ENCODE results near the gene ZC2HC1B. TPM values are rescaled to one million over a fixed set of nuclear protein-coding genes. Genes with fewer than 3 reads are reported as not detected.

The ZC2HC1B gene, protein sequence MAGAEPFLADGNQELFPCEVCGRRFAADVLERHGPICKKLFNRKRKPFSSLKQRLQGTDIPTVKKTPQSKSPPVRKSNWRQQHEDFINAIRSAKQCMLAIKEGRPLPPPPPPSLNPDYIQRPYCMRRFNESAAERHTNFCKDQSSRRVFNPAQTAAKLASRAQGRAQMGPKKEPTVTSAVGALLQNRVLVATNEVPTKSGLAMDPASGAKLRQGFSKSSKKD
- not detected for polyA plus RNA-seq (2012; ENCODE audit: insufficient read depth, insufficient read length, low read depth)

DNA sequence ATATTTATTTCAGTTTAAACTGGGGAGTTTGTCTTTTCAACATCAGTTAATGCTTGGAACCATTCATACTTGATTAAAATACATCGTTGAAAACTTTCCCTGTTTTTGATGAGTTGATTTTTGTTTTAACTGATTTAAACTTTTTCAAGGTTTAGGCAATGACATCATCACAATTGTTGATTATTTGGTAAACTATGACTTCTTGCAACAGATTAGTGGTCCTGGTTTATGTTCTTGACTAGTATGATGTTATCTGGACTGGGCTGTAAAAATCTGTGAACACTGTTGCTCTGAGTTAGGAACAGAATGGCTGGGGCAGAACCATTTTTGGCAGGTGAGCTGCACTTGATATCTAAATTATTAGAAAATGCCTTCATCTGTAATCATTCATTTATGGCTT, at the start of gene ZC2HC1B:
TSS of gene ZC2HC1B (plus strand) at position 241 of the 400 bp plus-strand sequence. CDS start at position 307, 66 bp downstream.
- H3K36me3 ChIP-seq = peaks cover 65% of the 10 kb centered on the region
- H3K4me1 ChIP-seq = no peaks in the 10 kb centered on the region
- TF ChIP-seq, protein P1, sequence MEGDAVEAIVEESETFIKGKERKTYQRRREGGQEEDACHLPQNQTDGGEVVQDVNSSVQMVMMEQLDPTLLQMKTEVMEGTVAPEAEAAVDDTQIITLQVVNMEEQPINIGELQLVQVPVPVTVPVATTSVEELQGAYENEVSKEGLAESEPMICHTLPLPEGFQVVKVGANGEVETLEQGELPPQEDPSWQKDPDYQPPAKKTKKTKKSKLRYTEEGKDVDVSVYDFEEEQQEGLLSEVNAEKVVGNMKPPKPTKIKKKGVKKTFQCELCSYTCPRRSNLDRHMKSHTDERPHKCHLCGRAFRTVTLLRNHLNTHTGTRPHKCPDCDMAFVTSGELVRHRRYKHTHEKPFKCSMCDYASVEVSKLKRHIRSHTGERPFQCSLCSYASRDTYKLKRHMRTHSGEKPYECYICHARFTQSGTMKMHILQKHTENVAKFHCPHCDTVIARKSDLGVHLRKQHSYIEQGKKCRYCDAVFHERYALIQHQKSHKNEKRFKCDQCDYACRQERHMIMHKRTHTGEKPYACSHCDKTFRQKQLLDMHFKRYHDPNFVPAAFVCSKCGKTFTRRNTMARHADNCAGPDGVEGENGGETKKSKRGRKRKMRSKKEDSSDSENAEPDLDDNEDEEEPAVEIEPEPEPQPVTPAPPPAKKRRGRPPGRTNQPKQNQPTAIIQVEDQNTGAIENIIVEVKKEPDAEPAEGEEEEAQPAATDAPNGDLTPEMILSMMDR (IDR thresholded peaks at IDR 0.05; ENCODE audit: low read depth, low read length) = no peak
- H3K27me3 ChIP-seq = no peaks in the 10 kb centered on the region
- no peak within 1 kb of the TSS for H3K4me3 ChIP-seq (ENCODE audit: low read depth, low read length)
- H3K9me3 ChIP-seq = no peaks in the 10 kb centered on the region
- no peak for DNase-seq

DNA sequence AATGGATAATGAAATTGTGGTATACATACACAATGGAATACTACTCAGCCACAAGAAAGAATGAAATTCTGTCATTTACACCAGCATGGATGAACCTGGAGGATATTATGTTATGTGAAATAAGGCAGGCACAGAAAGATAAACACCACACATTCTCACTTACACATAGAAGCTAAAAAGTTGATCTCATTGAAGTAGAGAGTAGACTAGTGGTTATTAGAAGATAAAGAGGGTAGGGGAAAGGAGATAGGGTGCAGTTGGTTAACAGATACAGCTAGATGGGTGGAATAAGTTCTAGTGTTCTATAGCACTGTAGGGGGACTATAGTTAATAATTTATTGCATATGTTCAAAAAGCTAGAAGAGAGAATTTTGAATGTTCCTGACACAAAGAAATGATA, 46.7 kb upstream of the ZC2HC1B start:
- DNase-seq = no peak
- no peaks in the 10 kb centered on the region for H3K4me1 ChIP-seq
- TF ChIP-seq, protein P1 (IDR thresholded peaks at IDR 0.05; ENCODE audit: low read depth, low read length) = no peak
- no peaks in the 10 kb centered on the region for H3K36me3 ChIP-seq
- no peaks in the 10 kb centered on the region for H3K9me3 ChIP-seq
- no peak overlapping the region for H3K4me3 ChIP-seq (ENCODE audit: low read depth, low read length)
- no peaks in the 10 kb centered on the region for H3K27me3 ChIP-seq

DNA sequence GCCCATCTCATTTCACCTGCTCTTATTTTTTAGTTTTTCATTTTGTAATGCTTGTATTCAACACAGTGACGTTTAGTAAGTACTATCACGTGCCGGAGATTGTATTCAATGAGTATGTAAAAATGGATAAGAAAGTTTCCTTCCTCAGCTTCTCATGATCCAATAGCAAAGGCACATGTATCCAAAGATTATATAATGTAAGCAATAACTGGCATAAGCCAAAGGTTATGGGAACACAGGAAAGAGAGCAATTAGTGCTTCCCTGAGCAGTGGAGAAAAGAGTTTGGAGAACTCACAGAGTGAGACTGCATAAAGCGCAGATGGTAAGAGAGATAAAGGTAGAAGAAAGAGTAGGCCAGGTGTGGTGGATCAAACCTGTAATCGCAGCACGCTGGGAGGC, 42.9 kb upstream of the ZC2HC1B start:
- H3K4me1 ChIP-seq = no peaks in the 10 kb centered on the region
- no peak overlapping the region for H3K4me3 ChIP-seq (ENCODE audit: low read depth, low read length)
- no peaks in the 10 kb centered on the region for H3K36me3 ChIP-seq
- TF ChIP-seq, protein P1 (IDR thresholded peaks at IDR 0.05; ENCODE audit: low read depth, low read length) = no peak
- no peaks in the 10 kb centered on the region for H3K27me3 ChIP-seq
- no peak for DNase-seq
- no peaks in the 10 kb centered on the region for H3K9me3 ChIP-seq

DNA sequence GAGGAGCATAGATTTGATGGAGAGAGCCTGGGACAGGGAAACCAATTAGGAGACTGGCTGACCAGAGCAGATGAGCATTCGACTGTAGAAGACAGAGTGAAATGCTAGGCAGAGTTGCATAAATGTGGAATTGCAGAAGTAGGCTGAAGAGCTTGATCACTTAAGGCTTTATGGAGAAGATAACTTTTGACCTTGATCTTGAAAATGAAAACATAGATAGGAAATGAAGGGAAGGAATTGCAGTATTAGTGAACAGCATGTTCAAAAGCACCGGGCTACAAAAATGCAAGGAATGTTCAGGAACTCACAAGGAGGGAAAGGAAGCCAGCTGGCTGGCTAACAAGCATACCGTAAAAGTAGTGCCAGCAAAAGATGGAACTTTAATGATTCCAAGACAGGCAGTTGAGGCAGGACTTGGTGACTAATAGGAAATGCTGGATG, 41.7 kb upstream of the ZC2HC1B start:
- TF ChIP-seq, protein P1 (IDR thresholded peaks at IDR 0.05; ENCODE audit: low read depth, low read length) = no peak
- Histone ChIP-seq H3K4me1 (no peaks in the 10 kb centered on the region), H3K27me3 (no peaks in the 10 kb centered on the region), H3K36me3 (no peaks in the 10 kb centered on the region), H3K4me3 (ENCODE audit: low read depth, low read length) (no peak overlapping the region), H3K9me3 (no peaks in the 10 kb centered on the region)
- DNase-seq = no peak

DNA sequence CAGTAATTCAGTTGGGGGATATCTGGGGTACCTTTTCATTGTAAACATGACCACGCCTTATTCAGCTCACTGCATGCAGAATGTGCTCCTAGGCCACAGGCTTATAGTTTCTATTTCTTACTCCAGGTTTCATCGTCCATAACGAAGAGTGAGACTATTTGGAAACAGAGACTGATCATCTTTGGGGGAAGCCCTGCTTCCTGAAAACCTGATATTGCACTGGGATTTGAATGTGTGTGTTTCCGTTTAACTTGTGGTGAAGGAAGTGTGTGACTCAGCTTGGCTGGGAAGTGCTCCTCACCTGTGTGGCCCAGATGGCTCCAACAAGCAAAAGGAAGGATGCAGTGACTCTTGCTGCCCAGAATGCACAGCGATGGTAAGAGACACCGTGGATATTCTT, 40.7 kb upstream of the ZC2HC1B start:
- no peak for DNase-seq
- Histone ChIP-seq H3K36me3 (no peaks in the 10 kb centered on the region), H3K4me1 (no peaks in the 10 kb centered on the region), H3K4me3 (ENCODE audit: low read depth, low read length) (no peak overlapping the region), H3K27me3 (no peaks in the 10 kb centered on the region), H3K9me3 (no peaks in the 10 kb centered on the region)
- TF ChIP-seq, protein P1 (IDR thresholded peaks at IDR 0.05; ENCODE audit: low read depth, low read length) = no peak

DNA sequence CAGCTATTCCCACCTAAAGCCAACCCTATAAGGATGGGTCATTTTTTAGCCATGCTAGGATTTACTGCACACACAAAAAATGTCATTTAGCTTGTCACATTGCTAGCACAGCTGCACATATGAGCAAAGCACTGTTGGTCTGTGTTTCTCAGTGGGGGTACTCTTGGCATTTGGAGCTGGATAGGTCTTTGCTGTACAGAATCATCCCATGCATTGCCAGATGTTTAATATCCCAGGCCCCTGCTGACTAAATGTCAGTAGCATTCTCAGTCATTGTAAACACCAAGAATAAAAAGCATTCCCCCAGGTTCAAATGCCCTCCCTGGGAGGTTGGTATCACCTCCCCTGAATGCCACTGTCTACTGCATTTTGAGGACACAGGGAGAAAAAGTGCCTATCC, 35.7 kb upstream of the ZC2HC1B start:
- TF ChIP-seq, protein P1 (IDR thresholded peaks at IDR 0.05; ENCODE audit: low read depth, low read length) = no peak
- Histone ChIP-seq H3K4me1 (no peaks in the 10 kb centered on the region), H3K36me3 (no peaks in the 10 kb centered on the region), H3K4me3 (ENCODE audit: low read depth, low read length) (no peak overlapping the region), H3K27me3 (no peaks in the 10 kb centered on the region), H3K9me3 (no peaks in the 10 kb centered on the region)
- DNase-seq = no peak
